Measurements from ENCODE around the gene KRT222.

Gene KRT222

DNA sequence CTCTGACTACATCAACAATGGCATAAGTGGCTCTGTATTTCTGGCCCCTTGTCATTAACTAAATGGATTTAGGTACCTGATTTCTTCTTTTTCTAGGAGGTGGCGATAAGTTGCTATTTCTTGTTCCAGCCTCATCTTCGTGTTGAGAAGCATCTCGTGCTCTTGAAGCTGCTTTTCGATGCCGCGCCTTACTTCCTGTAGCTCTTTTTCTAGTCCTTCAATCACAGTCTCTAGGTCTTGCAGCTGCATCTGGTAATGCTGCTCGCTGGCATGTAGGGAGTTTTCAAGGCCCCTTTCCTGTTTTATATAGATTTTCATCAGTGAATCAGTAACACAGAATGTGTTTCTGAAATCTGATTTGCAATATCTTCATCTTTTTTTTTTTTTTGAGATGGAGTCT is 5.1 kb downstream of the KRT222 start:
- no peak overlapping the region for H3K27ac ChIP-seq
- TF ChIP-seq, protein P1, sequence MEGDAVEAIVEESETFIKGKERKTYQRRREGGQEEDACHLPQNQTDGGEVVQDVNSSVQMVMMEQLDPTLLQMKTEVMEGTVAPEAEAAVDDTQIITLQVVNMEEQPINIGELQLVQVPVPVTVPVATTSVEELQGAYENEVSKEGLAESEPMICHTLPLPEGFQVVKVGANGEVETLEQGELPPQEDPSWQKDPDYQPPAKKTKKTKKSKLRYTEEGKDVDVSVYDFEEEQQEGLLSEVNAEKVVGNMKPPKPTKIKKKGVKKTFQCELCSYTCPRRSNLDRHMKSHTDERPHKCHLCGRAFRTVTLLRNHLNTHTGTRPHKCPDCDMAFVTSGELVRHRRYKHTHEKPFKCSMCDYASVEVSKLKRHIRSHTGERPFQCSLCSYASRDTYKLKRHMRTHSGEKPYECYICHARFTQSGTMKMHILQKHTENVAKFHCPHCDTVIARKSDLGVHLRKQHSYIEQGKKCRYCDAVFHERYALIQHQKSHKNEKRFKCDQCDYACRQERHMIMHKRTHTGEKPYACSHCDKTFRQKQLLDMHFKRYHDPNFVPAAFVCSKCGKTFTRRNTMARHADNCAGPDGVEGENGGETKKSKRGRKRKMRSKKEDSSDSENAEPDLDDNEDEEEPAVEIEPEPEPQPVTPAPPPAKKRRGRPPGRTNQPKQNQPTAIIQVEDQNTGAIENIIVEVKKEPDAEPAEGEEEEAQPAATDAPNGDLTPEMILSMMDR (IDR thresholded peaks at IDR 0.05) = no peak
- no peak for TF ChIP-seq ZFX (IDR thresholded peaks at IDR 0.05; ENCODE audit: borderline replicate concordance)

DNA sequence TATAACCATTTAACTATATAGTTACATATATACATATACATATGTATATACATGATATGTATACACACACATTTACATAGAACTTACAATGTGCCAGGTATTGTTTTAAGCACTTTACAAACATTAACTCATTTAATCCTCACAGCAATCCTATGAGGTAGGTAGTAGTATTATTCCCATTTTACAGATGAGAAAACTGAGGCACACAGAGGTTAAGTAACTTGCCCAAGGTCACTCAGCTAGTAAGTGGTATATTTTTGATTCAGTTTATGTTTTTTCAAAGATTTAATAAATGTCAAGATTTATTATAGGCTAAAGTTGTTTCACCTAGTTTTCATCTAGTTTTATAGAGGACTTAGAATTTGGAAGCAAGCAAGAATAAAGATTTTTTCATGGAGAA is 6.6 kb downstream of the KRT222 start:
- TF ChIP-seq ZFX (IDR thresholded peaks at IDR 0.05; ENCODE audit: borderline replicate concordance) = no peak
- TF ChIP-seq, protein P1 (IDR thresholded peaks at IDR 0.05) = no peak
- H3K27ac ChIP-seq = no peak overlapping the region

DNA sequence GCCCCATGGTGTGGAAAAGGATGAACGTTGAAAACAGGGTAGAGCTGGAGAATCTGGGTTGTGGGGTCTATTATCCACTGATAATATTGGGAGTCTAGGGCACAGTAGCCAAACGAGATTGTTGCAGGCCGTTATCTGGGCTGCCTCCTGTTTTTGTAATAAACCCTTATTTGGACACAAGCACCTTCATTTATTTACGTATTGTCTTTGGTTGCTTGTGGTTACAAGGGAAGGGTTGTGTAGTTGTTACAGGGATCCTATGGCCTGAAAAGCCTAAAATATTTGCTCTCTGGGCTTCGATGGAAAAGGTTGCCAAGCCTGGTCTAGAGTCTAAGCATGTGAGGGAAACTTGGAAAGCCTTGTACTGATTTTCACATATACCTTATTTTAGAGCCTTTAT is 13.0 kb downstream of the KRT222 start:
- TF ChIP-seq, protein P1 (IDR thresholded peaks at IDR 0.05) = no peak
- no peak for TF ChIP-seq ZFX (IDR thresholded peaks at IDR 0.05; ENCODE audit: borderline replicate concordance)
- H3K27ac ChIP-seq = no peak overlapping the region

DNA sequence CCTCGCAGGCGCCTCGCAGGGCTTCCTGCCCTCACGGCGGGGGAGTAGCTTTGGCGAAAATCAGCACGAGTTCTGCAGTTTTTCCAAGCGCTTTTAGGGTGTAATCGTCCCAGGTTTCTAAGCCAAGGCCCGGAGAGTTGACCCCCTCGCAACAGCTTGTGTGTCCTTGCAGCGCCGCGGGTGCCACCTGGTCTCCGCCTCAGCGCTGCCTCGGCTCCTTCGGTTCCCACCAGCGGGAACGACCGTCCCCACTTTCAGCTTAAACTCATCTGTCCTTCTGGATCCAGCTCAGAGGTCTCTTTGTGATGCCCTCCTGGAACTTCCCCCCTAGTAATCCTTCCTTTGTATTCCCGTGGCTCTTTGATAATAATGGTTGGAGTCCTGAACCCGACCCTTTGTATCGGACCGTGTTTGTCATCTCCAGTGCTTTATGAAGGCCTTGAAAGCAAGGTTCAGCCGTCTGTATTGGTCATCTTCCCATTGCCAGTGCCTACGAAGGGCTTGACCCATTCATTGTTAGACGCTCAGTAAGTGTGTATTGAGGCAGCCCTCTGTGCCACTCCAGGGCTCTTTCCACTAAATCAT is 16.5 kb downstream of the KRT222 start:
- TF ChIP-seq ZFX (IDR thresholded peaks at IDR 0.05; ENCODE audit: borderline replicate concordance) = no peak
- TF ChIP-seq, protein P1 (IDR thresholded peaks at IDR 0.05) = no peak
- peak overlapping the region; percentile 88 for H3K27ac ChIP-seq

DNA sequence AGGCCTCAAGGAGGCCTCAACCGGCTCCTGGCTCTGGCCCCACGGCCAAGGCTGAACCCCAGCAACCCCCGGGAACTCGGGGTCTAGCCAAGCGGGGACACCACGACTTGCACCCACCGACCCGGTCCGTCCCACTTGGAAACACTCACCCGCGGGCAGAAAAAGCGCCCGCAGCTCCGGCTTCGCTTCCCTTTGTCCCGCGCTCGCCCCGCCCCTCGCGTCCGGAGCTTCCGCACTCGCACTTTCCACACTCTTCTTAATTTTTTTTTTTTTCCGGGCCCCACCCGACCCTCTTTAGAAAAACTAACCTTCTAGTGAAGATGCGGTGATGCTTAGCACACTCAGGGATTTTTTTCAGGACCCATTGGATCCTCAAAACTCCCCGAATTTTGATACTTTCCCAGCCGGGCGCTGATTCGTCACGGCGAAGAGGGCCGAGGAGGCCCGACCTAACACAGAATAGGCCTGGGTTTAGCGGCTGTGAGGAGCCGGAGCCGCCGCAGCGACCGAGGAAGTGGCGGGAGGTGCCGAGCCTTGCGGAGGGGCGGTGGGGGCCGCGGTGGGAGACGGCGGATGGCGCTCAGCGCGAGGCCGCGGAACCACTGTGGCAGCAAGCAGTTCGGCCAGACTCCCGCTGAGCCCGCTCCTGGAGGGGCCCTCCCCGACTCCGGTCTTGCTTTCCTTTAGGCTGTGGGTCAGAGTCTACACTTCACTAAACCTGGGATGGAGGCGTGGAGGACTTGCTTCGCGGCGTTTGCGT is 17.2 kb downstream of the KRT222 start, which contains the start of gene SMARCE1:
Gene SMARCE1, minus strand, starts transcription at position 195 of the 760 bp plus-strand sequence. CDS start 2,016 bp downstream, outside the sequence.
- TF ChIP-seq, protein P1 (IDR thresholded peaks at IDR 0.05) = no peak
- peak; percentile 96 for TF ChIP-seq ZFX (IDR thresholded peaks at IDR 0.05; ENCODE audit: borderline replicate concordance)
- H3K27ac ChIP-seq = peak within 1 kb of the TSS; percentile 88

- H3K27ac ChIP-seq = peak overlapping the region; percentile 88
- TF ChIP-seq, protein P1 (IDR thresholded peaks at IDR 0.05) = no peak
- TF ChIP-seq ZFX (IDR thresholded peaks at IDR 0.05; ENCODE audit: borderline replicate concordance) = no peak
Measured at GRCh38 chr17:40646791-40647623, 18.0 kb downstream of the KRT222 start.

Measured in 22Rv1 (cell line).